ENCODE data around the gene RHO.

The RHO gene

GRCh38 chr3:129520960-129521359, 7.5 kb upstream of the RHO start:
- no peak for DNase-seq (ENCODE audit: low spot score)

GRCh38 chr3:129521611-129522010, 6.8 kb upstream of the RHO start:
- no peak for DNase-seq (ENCODE audit: low spot score)

GRCh38 chr3:129522953-129523352, 5.5 kb upstream of the RHO start:
- no peak for DNase-seq (ENCODE audit: low spot score)

GRCh38 chr3:129524081-129524480, 4.4 kb upstream of the RHO start:
- no peak for DNase-seq (ENCODE audit: low spot score)

- no peak for DNase-seq (ENCODE audit: low spot score)
Observed at GRCh38 chr3:129525341-129525968, 3.0 kb upstream of the RHO start.

GRCh38 chr3:129526121-129526900, 2.1 kb upstream of the RHO start:
- DNase-seq (ENCODE audit: low spot score), result no peak

- DNase-seq (ENCODE audit: low spot score), result no peak
Observed at GRCh38 chr3:129527262-129527661, 1.2 kb upstream of the RHO start.

GRCh38 chr3:129529436-129530210, 1.2 kb downstream of the RHO start:
- no peak for DNase-seq (ENCODE audit: low spot score)

- no peak for DNase-seq (ENCODE audit: low spot score)
Observed at GRCh38 chr3:129530251-129530791, 1.9 kb downstream of the RHO start.

- DNase-seq (ENCODE audit: low spot score), result no peak
Observed at GRCh38 chr3:129530821-129531220, 2.4 kb downstream of the RHO start.

- no peak for DNase-seq (ENCODE audit: low spot score)
Observed at GRCh38 chr3:129531699-129532098, 3.3 kb downstream of the RHO start.

- DNase-seq (ENCODE audit: low spot score), result no peak
Observed at GRCh38 chr3:129532261-129532660, 3.8 kb downstream of the RHO start.

GRCh38 chr3:129533406-129533805, 5.0 kb downstream of the RHO start:
- no peak for DNase-seq (ENCODE audit: low spot score)

GRCh38 chr3:129534428-129535027, 6.1 kb downstream of the RHO start:
- no peak for DNase-seq (ENCODE audit: low spot score)

- no peak for DNase-seq (ENCODE audit: low spot score)
Observed at GRCh38 chr3:129535075-129535474, 6.6 kb downstream of the RHO start.

- no peak for DNase-seq (ENCODE audit: low spot score)
Observed at GRCh38 chr3:129536374-129536667, 7.9 kb downstream of the RHO start.

- DNase-seq (ENCODE audit: low spot score), result no peak
Observed at GRCh38 chr3:129536804-129537203, 8.4 kb downstream of the RHO start.

GRCh38 chr3:129539206-129539605, 10.8 kb downstream of the RHO start:
- no peak for DNase-seq (ENCODE audit: low spot score)

GRCh38 chr3:129540776-129541516, 12.5 kb downstream of the RHO start:
- DNase-seq (ENCODE audit: low spot score), result no peak

GRCh38 chr3:129542747-129543146, 14.3 kb downstream of the RHO start:
- no peak for DNase-seq (ENCODE audit: low spot score)

GRCh38 chr3:129543156-129543790, 14.8 kb downstream of the RHO start, which contains the start of gene H1-8:
Gene H1-8, plus strand, starts transcription at chr3:129543175. Its CDS starts 44 bp downstream, at chr3:129543219.
- no peak for DNase-seq (ENCODE audit: low spot score)
